Fibroblast of villous mesenchyme (primary cell): ENCODE data around the gene SPINDOC. TPM values are rescaled to one million over a fixed set of nuclear protein-coding genes. Genes with fewer than 3 reads are reported as not detected.
"Not testable (repeated sequence)": the region's sequence is repeated elsewhere in the genome, so short reads cannot be mapped to it uniquely, and the experiment has no call there.

Source experiments
- DNase-seq: peaks from one replicate; pipeline ENCODE4 v3.0.0-alpha.2; 2010; ENCODE audit warnings: low read depth
- H3K4me3 ChIP-seq: 2 replicates; pipeline ENCODE4 v1.5.1; 2011; ENCODE audit warnings: low read depth, mild to moderate bottlenecking, low read length
- CTCF ChIP-seq: IDR thresholded peaks from 2 replicates; pipeline ENCODE4 v1.5.1; 2012; ENCODE audit warnings: low read depth, mild to moderate bottlenecking, low read length; ENCODE audit not compliant: insufficient read depth
- total RNA-seq: library from RNA; depleted of rRNA; stranded (reverse); fragments of >200 nt; gene quantifications from 2 replicates; pipeline ENCODE4 v1.2.3, GENCODE V29; 2012

Gene SPINDOC
- total RNA-seq, 1 donor = 24.2 TPM

GRCh38 chr11:63770763-63771162 is 42.5 kb upstream of the SPINDOC start:
- peak; percentile 32 for DNase-seq
- no peak overlapping the region for H3K4me3 ChIP-seq

GRCh38 chr11:63771741-63772318 is 41.4 kb upstream of the SPINDOC start:
- not testable (repeated sequence) for H3K4me3 ChIP-seq, DNase-seq

More at GRCh38 chr11:63770763-63771162, 42.5 kb upstream of the SPINDOC start:
- no peak for TF ChIP-seq CTCF

- TF ChIP-seq CTCF = no peak
- H3K4me3 ChIP-seq = no peak overlapping the region
- DNase-seq = no peak
Observed at GRCh38 chr11:63775191-63775590, 38.1 kb upstream of the SPINDOC start.

DNA sequence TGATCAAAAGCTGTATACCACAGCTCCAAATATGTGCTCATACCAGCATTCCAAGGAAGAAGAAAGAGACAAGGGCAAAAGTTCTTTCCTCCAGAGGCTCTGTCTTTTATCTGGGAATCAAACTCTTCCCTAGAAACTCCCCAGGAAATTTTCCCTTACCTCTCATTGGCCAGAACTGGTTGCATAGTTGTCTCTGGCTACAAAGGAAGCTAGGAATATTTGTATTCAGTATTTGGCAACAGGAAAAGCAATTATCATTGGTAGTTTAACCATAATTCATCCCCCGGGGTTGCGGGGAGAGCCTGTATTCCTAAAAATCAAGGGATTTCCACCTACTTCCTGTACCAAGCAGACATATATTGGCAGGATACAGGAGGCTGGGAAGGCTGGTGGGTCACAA is 34.2 kb upstream of the SPINDOC start:
- peak; percentile 74 for DNase-seq
- H3K4me3 ChIP-seq = no peak overlapping the region
- no peak for TF ChIP-seq CTCF

DNA sequence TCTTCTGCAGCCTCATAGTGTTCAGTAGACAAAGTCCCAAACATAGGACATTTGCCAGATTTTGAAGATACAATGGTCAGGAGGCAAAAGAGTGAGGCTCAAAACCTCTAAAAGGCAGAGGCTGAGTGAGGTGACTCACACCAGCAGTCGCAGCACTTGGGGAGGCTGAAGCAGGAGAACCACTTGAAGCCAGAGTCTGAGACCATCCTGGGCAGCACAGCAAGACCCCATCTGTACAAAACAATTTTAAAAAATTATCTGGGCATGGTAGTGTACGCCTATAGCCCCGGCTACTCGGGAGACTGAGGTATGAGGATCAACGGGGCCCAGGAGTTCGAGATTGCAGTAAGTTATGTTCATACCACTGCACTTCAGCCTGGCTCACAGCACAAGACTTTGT is 30.5 kb upstream of the SPINDOC start:
- no peak for TF ChIP-seq CTCF
- no peak overlapping the region for H3K4me3 ChIP-seq
- no peak for DNase-seq

- TF ChIP-seq CTCF = no peak
- no peak overlapping the region for H3K4me3 ChIP-seq
- no peak for DNase-seq
Observed at GRCh38 chr11:63783925-63784592, 29.2 kb upstream of the SPINDOC start.

- TF ChIP-seq CTCF = no peak
- no peak overlapping the region for H3K4me3 ChIP-seq
Observed at GRCh38 chr11:63785823-63786222, 27.4 kb upstream of the SPINDOC start.

More at GRCh38 chr11:63785823-63786222, 27.4 kb upstream of the SPINDOC start:
- no peak for DNase-seq
